ENCODE results near the gene PJVK. TPM values are rescaled to one million over a fixed set of nuclear protein-coding genes. Genes with fewer than 3 reads are reported as not detected.

The PJVK gene
- total and polyA plus RNA-seq, 2 of the 4 experiments (the other 2 are of a cell fraction): 0.72 to 2.4 TPM

DNA sequence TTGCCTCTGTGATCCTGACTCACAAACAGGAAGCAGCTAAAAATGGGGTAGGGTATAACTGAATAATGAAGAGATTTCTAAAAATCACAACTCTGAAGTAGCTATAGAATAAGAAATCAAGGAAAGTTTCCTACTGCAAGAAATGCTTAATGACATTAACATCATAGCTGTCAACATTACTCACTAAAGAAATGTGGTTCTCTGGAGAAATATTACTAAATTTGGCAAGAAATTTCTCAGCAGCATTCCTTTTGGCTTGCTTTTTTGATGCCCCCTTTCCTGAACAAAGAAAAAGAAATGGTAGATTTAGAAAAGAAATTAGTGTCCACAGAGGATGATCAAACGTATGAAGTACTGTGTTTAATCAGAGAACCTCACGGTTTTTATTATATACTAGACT lies 9.8 kb upstream of the PJVK start:
- Histone ChIP-seq H2BK15ac (ENCODE audit: low read depth, low read length) (no peak overlapping the region), H4K20me1 (ENCODE audit: insufficient read depth, low read length) (no peaks in the 10 kb centered on the region), H3K14ac (replicated peaks; ENCODE audit: low read depth, low read length) (no peak overlapping the region), H4K8ac (ENCODE audit: low read depth in 2 of 2, low read length in 2 of 2) (no peak overlapping the region), H3K23ac (ENCODE audit: low read depth, low read length) (no peak overlapping the region), H3K9me1 (ENCODE audit: insufficient read depth, low read length) (no peaks in the 10 kb centered on the region), H4K91ac (ENCODE audit: insufficient read depth, low read depth, low read length) (no peak overlapping the region), H3K9ac (ENCODE audit: low read depth, low read length) (no peak overlapping the region), H3K56ac (ENCODE audit: extremely low read depth, insufficient read depth, low read length) (no peak overlapping the region), H2AK9ac (replicated peaks; ENCODE audit: low read depth, low read length, poor library complexity) (no peak overlapping the region), H3K18ac (ENCODE audit: low read depth, low read length) (no peak overlapping the region), H2BK5ac (ENCODE audit: low read depth, low read length, poor library complexity, severe bottlenecking) (no peak overlapping the region), H3K27me3 (ENCODE audit: control insufficient read depth, insufficient read depth, low read length) (no peaks in the 10 kb centered on the region), H3K79me1 (ENCODE audit: low read depth in 1 of 2, low read length in 2 of 2) (peaks cover 8% of the 10 kb centered on the region in 2 experiments; a peak in 3 of 4 replicates), H3K4me2 (ENCODE audit: low read depth, low read length) (no peak overlapping the region), H2BK120ac (ENCODE audit: low read depth, low read length) (no peak overlapping the region), H2BK20ac (ENCODE audit: low read depth, low read length) (no peak overlapping the region), H3K9me3 (ENCODE audit: control insufficient read depth, insufficient read depth, low read length) (no peaks in the 10 kb centered on the region), H3K4ac (ENCODE audit: low read depth, low read length) (no peak overlapping the region), H3K27ac (ENCODE audit: insufficient read depth, low read length) (no peak overlapping the region), H2AK5ac (ENCODE audit: low read depth, low read length) (no peak overlapping the region), H4K5ac (ENCODE audit: low read depth, low read length) (no peak overlapping the region), H3K36me3 (ENCODE audit: control insufficient read depth, insufficient read depth, low read length) (peaks cover 24% of the 10 kb centered on the region), H3K4me3 (ENCODE audit: insufficient read depth, low read depth, low read length) (no peak overlapping the region), H3K4me1 (ENCODE audit: control insufficient read depth, insufficient read depth, low read length) (no peaks in the 10 kb centered on the region), H2AFZ (replicated peaks; ENCODE audit: low read length, poor library complexity) (no peak overlapping the region)
- TF ChIP-seq RCOR1 (IDR thresholded peaks at IDR 0.05; ENCODE audit: insufficient replicate concordance, low read length) (no peak), NFE2L2 (IDR thresholded peaks at IDR 0.05; ENCODE audit: low read depth, low read length) (no peak), BHLHE40 (IDR thresholded peaks at IDR 0.05; ENCODE audit: low read depth, low read length) (no peak), CEBPB (IDR thresholded peaks at IDR 0.05; ENCODE audit: low read depth, low read length) (no peak), MXI1 (IDR thresholded peaks at IDR 0.05; ENCODE audit: borderline replicate concordance, low read depth, low read length) (no peak), USF2 (IDR thresholded peaks at IDR 0.05; ENCODE audit: low read depth, low read length) (no peak), FOS (IDR thresholded peaks at IDR 0.05; ENCODE audit: low read depth, low read length) (no peak), MAZ (IDR thresholded peaks at IDR 0.05; ENCODE audit: borderline replicate concordance, low read depth, low read length) (no peak), MAFK (IDR thresholded peaks at IDR 0.05; ENCODE audit: low read depth, low read length) (no peak), POLR2A (IDR thresholded peaks at IDR 0.05; ENCODE audit: low read depth, low read length) (no peak), RAD21 (IDR thresholded peaks at IDR 0.05; ENCODE audit: low read length) (no peak), SMC3 (IDR thresholded peaks at IDR 0.05; ENCODE audit: low read depth, low read length) (no peak), CHD1 (IDR thresholded peaks at IDR 0.05; ENCODE audit: low read depth, low read length) (no peak), CTCF (conservative IDR thresholded peaks at IDR 0.05; ENCODE audit: low read depth, low read length) (no peak), RFX5 (IDR thresholded peaks at IDR 0.05; ENCODE audit: low read depth, low read length) (no peak)
- TF ChIP-seq, protein P1, sequence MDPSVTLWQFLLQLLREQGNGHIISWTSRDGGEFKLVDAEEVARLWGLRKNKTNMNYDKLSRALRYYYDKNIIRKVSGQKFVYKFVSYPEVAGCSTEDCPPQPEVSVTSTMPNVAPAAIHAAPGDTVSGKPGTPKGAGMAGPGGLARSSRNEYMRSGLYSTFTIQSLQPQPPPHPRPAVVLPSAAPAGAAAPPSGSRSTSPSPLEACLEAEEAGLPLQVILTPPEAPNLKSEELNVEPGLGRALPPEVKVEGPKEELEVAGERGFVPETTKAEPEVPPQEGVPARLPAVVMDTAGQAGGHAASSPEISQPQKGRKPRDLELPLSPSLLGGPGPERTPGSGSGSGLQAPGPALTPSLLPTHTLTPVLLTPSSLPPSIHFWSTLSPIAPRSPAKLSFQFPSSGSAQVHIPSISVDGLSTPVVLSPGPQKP (IDR thresholded peaks at IDR 0.05; ENCODE audit: borderline replicate concordance, low read depth, low read length): no peak
- intact Hi-C loops (cut with micrococcal nuclease) (no loop called here), in situ Hi-C loops (cut with MboI; ENCODE audit: low sequenced_read_pairs) (no loop called here), dilution Hi-C loops (cut with HindIII; ENCODE audit: low sequenced_read_pairs, unreplicated experiment) (no loop called here)
- ATAC-seq (ENCODE audit: low read depth) (no peak), DNase-seq (no peak)
- no TSS peak for BruUV-seq (replicated peaks)
- CTCF ChIA-PET: no interaction called here
- WGBS, 2 experiments (ENCODE audit: extremely low coverage in 2 of 2, insufficient read length in 1 of 2): no CpG with 5 or more reads among the region's 2 CpGs
- POLR2A ChIA-PET (ENCODE audit: unreplicated experiment): interaction anchor here (0.6 kb wide), 1 partner anchor 23 kb away, joined by 5 read pairs; no protein-coding TSS in a partner anchor
